ENCODE data around the gene GLYAT.

GLYAT gene

DNA sequence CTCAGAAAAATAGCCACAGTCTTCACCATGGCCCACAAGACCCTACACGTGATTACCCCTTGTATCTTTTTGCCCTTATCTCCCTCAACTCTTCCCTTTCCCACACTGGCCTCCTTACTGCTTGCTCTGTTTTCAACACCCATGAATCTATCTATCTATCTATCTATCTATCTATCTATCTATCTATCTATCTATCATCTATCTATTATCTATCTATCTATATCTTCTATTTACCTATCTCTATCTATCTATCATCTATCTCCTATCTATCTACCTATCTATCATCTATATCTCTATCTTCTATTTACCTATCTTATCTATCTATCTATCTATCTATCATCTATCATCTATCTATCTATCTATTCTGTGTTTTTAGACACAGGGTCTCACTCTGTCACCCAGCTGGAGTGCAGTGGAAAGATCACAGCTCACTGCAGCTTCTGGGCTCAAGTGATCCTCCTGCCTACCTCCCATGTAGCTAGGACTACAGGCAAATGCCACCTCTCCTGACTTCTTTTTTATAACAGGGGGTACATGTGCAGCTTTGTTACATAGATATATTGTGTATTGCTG, 55.1 kb downstream of the GLYAT start:
- DNase-seq: no peak

DNA sequence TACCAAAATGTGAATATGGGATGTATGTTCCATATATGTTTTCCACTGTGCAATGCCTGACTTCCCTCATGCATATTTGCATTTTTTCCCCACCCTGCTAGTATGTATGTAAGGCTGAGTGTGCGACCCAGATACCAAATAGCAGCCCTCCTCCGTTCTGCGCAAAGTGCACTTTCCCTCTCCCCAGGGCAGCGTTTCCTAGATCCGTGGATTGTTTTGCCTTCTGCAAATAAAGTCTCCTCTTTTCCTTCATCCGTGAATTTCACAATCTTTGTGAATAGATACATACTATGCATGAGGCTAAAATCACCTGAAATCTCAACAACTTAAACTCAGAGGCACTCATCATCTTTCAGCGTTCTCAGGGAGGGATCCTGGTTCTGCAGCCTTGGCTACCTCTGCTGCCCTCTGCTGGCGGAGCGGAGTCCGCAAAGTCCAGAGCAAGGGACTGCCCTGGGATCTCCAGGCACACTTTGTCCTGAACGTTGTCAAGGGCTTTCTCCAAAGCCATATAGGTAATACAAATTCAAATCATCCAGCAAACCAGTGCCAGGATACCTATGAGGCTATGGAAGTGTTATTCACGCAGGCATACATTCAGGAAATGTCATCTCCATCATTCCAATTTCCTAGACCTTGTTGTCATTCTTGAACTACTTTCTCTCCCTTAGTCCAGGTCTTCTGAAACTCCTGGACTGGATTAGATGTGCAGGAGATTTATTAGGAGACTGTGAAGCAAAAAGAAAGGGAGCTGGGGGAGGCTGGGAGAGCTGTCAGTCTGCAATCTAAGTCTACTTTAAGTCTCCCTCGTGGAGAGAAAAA, 56.2 kb downstream of the GLYAT start:
- peak; percentile 65 for DNase-seq

DNA sequence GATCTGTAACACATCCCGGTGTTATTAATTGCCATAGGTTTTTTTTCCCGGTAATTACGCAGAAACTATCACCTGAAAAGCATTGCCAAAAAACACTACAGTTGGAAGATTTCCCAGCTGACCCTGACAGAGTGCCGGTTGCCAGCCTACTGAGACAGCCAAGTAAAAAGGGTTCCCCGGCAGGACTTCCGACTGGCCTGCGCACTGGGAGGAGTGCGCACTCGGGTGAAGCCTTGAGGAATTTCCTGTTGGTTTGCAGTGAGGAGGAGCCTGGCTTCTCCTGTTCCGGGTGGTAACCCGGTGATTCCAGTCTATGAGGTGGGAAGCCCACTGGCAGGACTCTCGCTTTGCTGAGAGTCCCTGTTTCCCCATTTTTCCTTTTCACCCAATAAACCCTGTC, 57.1 kb downstream of the GLYAT start:
- DNase-seq: no peak

DNA sequence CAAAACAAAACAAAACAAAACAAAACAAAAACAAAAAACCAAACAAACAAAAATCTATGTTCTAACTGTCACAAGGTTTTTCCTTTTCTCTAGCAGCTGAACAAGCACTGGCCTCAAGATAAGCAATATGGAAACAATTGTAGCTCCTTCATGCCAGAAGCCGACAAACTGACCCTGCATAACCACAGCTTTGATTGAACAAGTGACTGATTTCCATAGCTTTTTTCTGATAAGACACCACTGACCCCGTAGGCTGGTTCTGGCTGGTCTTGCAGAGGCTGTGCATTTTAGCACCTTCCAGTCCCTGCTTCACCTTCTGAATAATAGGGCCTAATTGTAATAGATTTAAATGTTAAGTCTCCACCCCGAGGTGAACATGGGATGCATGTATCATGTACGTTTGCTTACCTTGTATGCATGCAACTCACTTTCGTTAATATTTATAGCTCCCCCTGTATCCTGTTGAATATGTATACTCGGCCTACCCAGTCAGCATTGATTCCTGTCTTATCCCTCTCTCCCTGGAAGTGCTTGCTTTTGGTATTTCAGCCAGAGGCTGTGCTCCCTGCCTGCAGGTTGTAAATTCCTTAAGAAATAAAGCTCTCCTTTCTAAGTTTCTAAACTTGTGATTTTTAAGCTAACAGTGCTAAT, 59.6 kb downstream of the GLYAT start:
- DNase-seq: no peak

DNA sequence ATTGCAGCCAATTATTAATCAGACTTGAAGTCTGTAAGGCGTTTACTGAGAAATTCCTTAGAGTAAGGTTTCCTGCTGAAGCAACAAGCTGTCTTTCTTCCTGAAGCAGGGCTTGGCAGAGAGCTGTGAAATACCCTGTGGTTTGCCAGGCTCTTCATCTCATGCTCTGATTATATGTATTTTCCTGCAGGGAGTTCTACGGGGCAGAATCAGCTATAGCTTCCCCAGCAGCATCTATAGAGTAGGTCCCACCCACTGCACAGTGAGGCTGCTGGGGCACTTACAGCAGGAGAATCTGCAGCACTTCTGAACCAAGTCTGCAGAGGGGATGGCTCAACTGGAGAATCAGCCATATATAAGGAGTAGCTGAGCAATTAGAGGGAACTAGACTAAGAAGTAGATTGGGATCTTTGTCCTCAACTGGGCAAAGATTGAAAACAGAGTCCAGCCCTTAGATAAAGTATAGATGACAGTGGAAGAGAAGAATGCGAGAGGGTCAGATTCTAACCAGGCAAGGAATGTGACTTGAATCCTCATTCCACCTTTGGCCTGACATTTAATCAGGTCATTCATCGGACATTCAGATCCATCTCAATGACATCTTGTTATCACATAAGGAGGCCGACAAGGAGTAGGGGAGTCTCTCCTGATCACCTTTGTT, 71.7 kb downstream of the GLYAT start:
- no peak for DNase-seq

DNA sequence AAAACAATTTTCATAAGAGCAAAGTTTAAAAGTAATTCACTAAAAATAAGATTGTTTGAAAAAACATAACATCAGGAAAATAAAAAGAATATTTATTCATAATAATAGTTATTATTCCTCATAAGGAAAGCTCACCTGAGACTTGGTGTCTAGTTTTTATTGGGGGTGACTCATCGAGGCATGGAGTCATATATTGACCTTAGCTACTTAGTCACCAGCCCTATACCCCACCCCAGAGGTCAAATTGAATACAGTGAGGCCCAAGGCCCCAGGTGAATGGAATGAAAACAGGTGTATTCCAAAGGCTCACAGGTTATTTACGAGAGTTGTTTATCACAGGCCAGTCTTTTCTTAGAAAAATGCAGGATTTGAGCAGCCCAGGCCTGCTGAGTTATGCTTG, 72.3 kb downstream of the GLYAT start:
- no peak for DNase-seq

Data from CD4-positive, alpha-beta T cell treated with Interleukin-17A for 1 hour (primary cell).